Activated T-cell treated with anti-CD3 and anti-CD28 coated beads, Interleukin-2, amount 50 U/mL, for 72 hours (primary cell): ENCODE measurements around the gene HIVEP3. TPM values are rescaled to one million over a fixed set of nuclear protein-coding genes. Genes with fewer than 3 reads are reported as not detected.
A peak's percentile ranks its signal among the peaks of the same experiment; 100 is the strongest.

Source experiments
- ATAC-seq, 2 donors: fragments of 150-1000 bp; cut with Tn5 transposase; replicated peaks in 1 of 2; 2 replicates each; pipeline ENCODE4 v1.10.0; 2021; ENCODE audit warnings: moderate library complexity in 2 of 2, mild to moderate bottlenecking in 1 of 2
- DNase-seq, 2 donors: peaks; one replicate each; pipeline ENCODE4 v3.0.0; 2021 to 2022; ENCODE audit warnings: mixed read lengths in 1 of 2
- H3K27ac Mint-ChIP-seq: one replicate; pipeline ENCODE4 v1.8.0; 2022; ENCODE audit warnings: mild to moderate bottlenecking, moderate library complexity, mixed read lengths
- H3K27me3 Mint-ChIP-seq: one replicate; pipeline ENCODE4 v1.8.0; 2022; ENCODE audit warnings: low read depth, mixed read lengths
- H3K36me3 Mint-ChIP-seq, 2 donors: one replicate each; pipeline ENCODE4 v1.8.0; 2022; ENCODE audit warnings: mixed read lengths in 2 of 2, mild to moderate bottlenecking in 1 of 2; ENCODE audit not compliant: insufficient read depth in 2 of 2
- H3K4me1 Mint-ChIP-seq: one replicate; pipeline ENCODE4 v1.8.0; 2022; ENCODE audit warnings: low read depth, mixed read lengths
- H3K4me3 Mint-ChIP-seq, 2 donors: one replicate each; pipeline ENCODE4 v1.8.0; 2022; ENCODE audit warnings: mild to moderate bottlenecking in 2 of 2, mixed read lengths in 2 of 2, moderate library complexity in 2 of 2
- H3K9me3 Mint-ChIP-seq, 2 donors: one replicate each; pipeline ENCODE4 v1.8.0; 2022; ENCODE audit warnings: mixed read lengths in 2 of 2
- total RNA-seq, 2 donors: library from RNA; stranded (reverse); gene quantifications; one replicate each; pipeline ENCODE4 v1.2.3, GENCODE V29; 2022

The HIVEP3 gene
- total RNA-seq, 2 donors from 2014 or later: 22.8 to 29.2 TPM

DNA sequence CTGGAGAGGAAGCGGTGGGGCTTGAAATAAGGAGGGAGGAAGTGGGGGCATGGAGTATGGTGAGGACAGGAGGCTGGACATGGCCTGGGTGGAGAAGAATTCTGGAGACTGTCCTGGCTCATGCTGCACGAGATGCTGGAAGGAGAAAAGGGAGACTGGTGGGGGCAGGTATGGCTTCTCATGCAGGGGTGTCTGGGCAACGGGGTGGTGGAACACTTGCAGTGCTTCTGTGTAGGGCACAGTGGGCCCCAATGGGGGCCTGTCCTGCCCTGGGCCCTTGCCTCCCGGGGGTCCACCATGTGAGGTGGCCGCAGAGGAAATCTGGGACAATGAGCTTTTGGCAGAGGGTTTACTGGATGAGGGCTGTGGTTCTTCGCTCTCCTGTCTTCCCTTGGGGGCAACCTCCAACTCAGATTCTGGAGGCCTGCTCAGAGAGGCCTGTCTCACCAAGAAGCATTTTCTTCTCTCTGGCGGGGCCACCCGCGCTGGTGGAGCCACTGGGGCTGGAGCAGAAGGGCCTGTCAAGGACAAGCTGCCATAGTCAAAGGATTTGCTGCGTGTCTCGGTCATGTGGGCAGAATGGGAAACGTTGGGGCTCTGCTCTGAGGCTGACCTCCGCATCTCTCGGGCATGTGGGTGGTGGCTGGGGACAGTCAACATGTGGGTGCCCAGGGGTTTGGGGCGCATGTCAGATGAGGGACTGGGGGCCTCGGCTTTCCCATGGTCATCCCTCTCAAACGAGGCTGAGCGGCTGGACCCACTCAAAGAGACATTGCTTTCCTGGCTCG lies 337.3 kb downstream of the HIVEP3 start:
- Mint-ChIP-seq H3K9me3 (no peaks in the 10 kb centered on the region), H3K27me3 (no peaks in the 10 kb centered on the region), H3K36me3 (peaks cover 7 to 34% of the 10 kb centered on the region in 2 donors), H3K4me1 (peaks cover 26% of the 10 kb centered on the region), H3K4me3 (no peak overlapping the region), H3K27ac (no peak overlapping the region)
- DNase-seq (no peak), ATAC-seq (no peak)

DNA sequence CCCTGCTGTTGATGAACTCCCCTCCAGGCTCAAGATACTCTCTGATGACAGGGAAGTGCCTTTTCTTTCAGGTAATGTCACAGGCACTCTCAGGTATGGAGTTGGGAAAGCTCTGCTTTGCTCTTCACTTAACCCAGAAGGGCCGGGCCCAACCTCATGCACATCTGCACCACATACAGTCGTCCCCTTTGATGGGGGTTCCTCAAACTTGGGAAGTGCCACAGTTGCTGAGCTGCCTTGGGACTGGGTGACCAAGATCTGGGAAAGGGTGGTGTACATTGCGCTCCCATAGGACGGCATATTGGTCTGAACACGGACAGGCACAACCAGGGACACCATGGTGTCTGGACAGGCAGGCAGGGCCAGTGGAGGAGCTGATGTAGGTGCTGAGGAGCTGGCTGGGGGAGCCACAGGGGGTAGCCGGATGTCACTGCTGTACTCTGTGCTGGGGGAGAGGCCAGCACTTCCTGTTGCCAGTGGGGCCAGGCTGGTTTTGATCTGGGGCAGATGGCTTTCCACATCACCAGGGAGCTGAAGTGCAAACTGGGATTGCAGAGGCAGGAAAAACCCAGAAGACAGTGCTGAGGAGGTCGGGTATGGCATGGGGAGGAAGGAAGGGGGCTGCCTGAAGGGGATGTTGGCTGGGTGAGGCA lies 338.1 kb downstream of the HIVEP3 start:
- no peaks in the 10 kb centered on the region for H3K27me3 Mint-ChIP-seq
- no peak overlapping the region for H3K27ac Mint-ChIP-seq
- H3K36me3 Mint-ChIP-seq: peaks cover 7 to 35% of the 10 kb centered on the region in 2 donors
- no peaks in the 10 kb centered on the region for H3K9me3 Mint-ChIP-seq
- peaks cover 33% of the 10 kb centered on the region for H3K4me1 Mint-ChIP-seq
- H3K4me3 Mint-ChIP-seq: no peak overlapping the region
- no peak for DNase-seq
- ATAC-seq: no peak

DNA sequence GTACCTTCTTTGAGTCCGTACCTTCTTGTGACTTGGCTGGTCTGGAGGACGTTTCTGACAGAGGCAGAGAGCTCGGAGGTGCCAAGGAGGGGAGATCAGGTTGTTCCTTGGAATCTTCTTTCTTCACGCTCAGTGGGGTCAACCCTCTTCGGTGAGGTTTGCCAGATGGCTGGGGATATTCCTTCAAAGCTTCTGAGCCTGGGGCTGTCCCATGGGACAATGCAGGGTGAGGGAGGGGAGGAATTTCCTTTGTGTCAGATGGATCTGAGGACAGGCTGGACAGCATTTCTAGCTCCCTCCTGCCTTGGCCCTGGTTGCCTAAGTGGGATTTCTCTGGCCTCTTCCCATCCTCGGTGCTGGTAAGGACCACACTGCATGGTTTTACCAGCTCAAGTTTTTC lies 338.7 kb downstream of the HIVEP3 start:
- Mint-ChIP-seq H3K27me3 (no peaks in the 10 kb centered on the region), H3K4me1 (peaks cover 35% of the 10 kb centered on the region), H3K27ac (no peak overlapping the region), H3K4me3 (no peak overlapping the region), H3K9me3 (no peaks in the 10 kb centered on the region), H3K36me3 (peaks cover 9 to 30% of the 10 kb centered on the region in 2 donors)
- no peak for ATAC-seq
- no peak for DNase-seq

DNA sequence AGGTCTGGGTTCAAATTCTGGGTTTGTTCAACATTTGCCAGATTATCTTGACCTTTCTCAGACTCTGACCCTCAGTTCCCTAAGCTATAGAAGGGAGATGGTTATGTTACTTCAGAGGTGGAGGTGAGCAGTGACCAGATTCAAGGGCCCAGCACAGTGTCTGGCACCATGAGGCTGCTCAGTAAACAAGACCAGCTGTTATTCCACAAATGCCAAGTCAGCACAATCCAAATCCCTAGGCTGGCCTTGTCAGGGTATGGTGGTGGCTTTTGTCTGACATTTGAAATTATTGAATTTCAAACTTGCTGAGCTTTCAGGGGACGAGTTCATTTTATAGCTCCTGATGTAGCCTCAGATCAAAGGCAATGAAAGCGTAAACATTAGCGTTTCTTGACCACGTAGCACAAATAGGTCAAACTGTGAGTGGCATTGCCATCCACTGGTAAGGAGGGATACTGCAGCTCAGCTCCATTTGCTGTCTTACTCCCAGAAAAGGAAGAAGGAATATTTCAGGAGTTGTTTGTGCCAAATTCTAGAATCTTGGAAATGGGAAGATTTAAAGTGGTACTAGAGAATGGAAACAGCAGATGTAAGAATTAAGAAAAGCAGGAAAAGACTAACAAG lies 339.9 kb downstream of the HIVEP3 start:
- Mint-ChIP-seq H3K27ac (no peak overlapping the region), H3K9me3 (no peaks in the 10 kb centered on the region), H3K4me1 (peaks cover 39% of the 10 kb centered on the region), H3K4me3 (no peak overlapping the region), H3K27me3 (no peaks in the 10 kb centered on the region), H3K36me3 (peaks cover 9 to 28% of the 10 kb centered on the region in 2 donors)
- no peak for DNase-seq
- ATAC-seq: no peak

DNA sequence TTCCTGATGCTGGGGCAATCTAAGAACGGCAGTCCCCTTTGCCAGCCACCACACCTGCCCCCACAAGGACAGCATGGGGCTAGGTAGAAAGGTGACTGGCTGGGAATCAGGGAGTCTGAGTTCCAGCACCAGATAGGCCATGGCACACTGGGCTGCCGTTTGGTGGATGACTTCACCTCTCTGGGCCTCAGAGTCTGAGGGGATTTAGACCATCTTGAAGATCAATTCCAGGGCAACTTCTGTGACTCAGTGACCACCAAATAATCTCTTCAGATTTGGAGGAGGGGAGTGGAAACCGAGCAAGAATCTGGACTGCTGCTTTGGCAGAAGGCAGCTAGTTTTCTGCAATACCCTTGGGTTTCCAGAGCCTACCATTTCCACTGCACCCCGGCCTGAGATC lies 342.1 kb downstream of the HIVEP3 start:
- no peaks in the 10 kb centered on the region for H3K27me3 Mint-ChIP-seq
- no peak overlapping the region for H3K27ac Mint-ChIP-seq
- peaks cover 12 to 27% of the 10 kb centered on the region in 2 donors for H3K36me3 Mint-ChIP-seq
- H3K4me1 Mint-ChIP-seq: peaks cover 53% of the 10 kb centered on the region
- H3K9me3 Mint-ChIP-seq: no peaks in the 10 kb centered on the region
- DNase-seq (no peak), ATAC-seq (no peak)
- H3K4me3 Mint-ChIP-seq: no peak overlapping the region

DNA sequence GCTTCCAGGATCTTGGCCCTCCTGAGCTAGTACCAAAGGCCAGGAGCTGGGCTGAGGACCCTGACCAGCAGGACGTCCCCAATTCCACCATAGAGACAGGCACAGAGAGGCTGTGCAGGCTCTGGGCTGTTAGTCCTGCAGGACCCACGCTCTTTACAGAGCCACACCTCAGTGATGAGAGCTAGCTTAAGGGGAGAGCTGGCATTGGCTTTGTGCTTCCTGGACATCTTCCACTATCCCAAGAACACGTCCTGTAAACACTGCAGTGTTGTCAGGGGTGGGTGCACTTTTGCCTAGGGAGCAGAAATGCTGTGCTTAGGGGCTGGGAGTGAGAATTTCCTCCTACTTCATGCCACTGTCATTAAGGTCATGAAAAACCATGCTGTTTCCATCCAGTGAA lies 342.5 kb downstream of the HIVEP3 start:
- H3K27ac Mint-ChIP-seq: no peak overlapping the region
- DNase-seq: no peak
- H3K4me1 Mint-ChIP-seq: peaks cover 56% of the 10 kb centered on the region
- peaks cover 12 to 30% of the 10 kb centered on the region in 2 donors for H3K36me3 Mint-ChIP-seq
- no peak for ATAC-seq
- H3K4me3 Mint-ChIP-seq: no peak overlapping the region
- H3K27me3 Mint-ChIP-seq: no peaks in the 10 kb centered on the region
- H3K9me3 Mint-ChIP-seq: no peaks in the 10 kb centered on the region

DNA sequence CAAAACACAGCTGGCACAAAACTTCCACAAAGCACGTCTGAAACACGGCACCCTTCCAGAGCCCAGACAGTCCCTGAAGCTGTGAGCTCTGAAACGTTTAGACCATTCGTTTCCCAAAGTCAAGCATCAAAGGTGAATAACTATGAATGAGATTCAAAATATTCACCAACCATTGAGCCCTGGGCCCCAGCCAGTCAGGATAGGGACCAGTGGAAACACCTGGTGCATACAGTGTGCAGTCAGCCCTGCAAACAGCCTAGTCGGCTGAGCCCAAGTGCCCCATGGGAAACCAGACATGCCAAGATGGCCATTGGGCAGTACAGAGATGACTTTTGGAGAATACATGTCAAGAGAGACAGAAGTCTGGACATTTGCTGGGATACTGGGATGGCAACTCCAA lies 343.9 kb downstream of the HIVEP3 start:
- Mint-ChIP-seq H3K27ac (no peak overlapping the region), H3K4me3 (no peak overlapping the region), H3K27me3 (no peaks in the 10 kb centered on the region), H3K4me1 (peaks cover 55% of the 10 kb centered on the region), H3K36me3 (peaks cover 7 to 30% of the 10 kb centered on the region in 2 donors), H3K9me3 (no peaks in the 10 kb centered on the region)
- DNase-seq (no peak), ATAC-seq (no peak)

DNA sequence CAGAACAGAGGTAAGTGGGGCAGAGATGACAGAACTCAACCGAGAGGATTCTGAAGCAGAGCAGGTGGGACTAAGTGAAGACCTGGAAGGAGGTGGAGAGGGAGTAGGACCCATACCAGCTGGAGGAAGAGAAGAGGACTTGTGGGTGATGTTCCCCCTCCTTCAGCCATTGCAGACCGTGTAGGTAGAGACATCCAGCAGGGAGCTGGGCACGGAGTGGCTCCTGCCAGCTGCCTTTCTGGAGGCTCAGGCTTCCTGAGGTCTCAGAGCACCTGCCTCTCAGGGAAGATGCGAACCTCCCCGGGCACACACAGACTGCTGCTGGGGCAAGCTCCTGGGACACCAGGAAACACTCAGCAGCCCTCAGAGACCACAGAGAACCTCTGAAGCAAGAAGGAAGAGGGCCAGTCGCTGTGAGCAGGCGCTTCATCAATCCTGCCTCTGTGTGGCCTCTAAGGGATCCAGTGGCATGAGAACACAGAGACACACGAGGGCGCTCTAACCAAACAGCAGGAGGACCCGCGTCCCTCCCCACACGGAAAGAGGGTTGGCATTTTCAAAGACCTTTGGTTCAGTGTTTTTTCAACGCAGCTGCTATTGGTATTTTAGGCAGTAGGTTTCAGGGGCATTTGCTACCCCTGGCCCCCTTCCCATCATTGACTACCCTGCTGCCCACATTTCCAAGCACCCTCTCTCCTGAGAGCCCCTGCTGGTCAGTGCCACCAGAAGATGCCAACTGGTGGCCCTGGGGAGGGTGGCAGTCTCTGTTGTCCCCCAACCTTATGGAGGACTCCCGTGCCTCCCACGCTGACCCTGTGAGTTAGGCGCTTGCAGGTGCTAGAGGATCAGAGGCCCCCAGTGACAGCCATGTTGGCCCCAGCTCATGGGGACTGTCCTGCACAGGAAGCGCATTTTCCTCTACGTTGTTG lies 344.7 kb downstream of the HIVEP3 start:
- Mint-ChIP-seq H3K27me3 (no peaks in the 10 kb centered on the region), H3K27ac (no peak overlapping the region), H3K9me3 (no peaks in the 10 kb centered on the region), H3K4me3 (no peak overlapping the region), H3K36me3 (peaks cover 6 to 33% of the 10 kb centered on the region in 2 donors), H3K4me1 (peaks cover 55% of the 10 kb centered on the region)
- ATAC-seq (peak; percentile 89 to 93), DNase-seq (peak; percentile 81 to 83)

DNA sequence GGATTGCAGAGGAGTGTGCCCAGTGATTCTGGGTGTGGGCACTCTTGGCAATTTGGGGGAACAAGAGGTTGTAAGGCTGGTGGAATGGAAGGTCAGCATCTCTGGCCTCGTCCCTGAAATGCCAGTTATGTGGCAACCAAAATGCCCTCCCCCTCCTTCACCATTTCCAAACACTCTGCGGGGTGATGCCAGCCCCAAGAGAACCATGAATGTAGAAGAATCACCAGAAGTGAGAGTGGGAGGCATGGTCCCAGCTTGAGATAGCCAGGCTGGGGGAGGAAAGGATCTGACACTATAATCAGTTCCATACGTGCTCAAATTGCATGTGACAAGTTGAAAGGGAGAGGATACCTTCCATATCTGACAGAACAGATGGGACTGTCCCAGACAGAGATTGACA lies 345.5 kb downstream of the HIVEP3 start:
- no peak overlapping the region for H3K4me3 Mint-ChIP-seq
- peaks cover 5 to 30% of the 10 kb centered on the region in 2 donors for H3K36me3 Mint-ChIP-seq
- peaks cover 53% of the 10 kb centered on the region for H3K4me1 Mint-ChIP-seq
- H3K27me3 Mint-ChIP-seq: no peaks in the 10 kb centered on the region
- no peaks in the 10 kb centered on the region for H3K9me3 Mint-ChIP-seq
- no peak for DNase-seq
- no peak for ATAC-seq
- H3K27ac Mint-ChIP-seq: peak overlapping the region; percentile 29

DNA sequence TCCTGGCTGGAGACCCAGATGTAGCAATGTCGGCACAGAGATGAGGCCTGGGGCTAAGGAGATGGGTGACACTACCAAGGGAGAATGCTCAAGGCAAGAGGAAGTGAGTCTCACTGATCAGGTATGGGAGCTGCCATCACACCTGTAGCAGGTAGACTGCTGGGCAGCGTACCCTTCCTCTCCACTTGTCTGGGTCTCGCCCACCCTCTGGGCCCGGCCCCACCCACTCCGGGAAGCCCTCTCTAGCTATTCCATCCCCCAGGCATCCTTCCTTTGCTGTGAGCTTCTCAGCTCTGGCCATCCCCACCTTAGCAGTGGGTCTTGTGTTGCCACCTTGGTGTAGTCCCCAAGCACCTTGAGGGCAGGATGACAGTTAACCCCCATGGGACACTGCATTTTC lies 346.5 kb downstream of the HIVEP3 start:
- Mint-ChIP-seq H3K9me3 (no peaks in the 10 kb centered on the region), H3K36me3 (peaks cover 5 to 34% of the 10 kb centered on the region in 2 donors), H3K4me3 (no peak overlapping the region), H3K27me3 (no peaks in the 10 kb centered on the region), H3K4me1 (peaks cover 50% of the 10 kb centered on the region), H3K27ac (no peak overlapping the region)
- DNase-seq (no peak), ATAC-seq (no peak)

DNA sequence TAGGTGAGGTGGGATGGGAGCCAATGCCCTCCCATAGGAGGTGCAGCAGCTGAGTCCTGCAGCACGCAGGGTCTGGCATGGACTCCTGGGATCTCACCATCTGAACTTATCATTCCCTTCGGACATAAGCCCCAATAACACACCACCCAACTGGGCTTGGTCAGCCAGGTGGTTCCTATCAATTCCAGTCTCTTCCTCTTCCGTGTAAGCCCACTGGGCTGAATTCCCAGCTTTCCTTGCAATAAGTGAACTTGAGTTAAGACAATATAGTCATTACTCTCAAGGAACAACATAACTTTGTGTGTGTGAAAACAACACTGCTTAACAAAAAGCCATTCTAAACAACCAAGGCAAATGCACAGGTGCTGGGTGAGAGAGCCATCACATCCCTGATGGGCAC lies 347.7 kb downstream of the HIVEP3 start:
- DNase-seq (no peak), ATAC-seq (no peak)
- Mint-ChIP-seq H3K9me3 (no peaks in the 10 kb centered on the region), H3K4me1 (peaks cover 47% of the 10 kb centered on the region), H3K27me3 (no peaks in the 10 kb centered on the region), H3K27ac (no peak overlapping the region), H3K36me3 (peaks cover 10 to 43% of the 10 kb centered on the region in 2 donors), H3K4me3 (no peak overlapping the region)

DNA sequence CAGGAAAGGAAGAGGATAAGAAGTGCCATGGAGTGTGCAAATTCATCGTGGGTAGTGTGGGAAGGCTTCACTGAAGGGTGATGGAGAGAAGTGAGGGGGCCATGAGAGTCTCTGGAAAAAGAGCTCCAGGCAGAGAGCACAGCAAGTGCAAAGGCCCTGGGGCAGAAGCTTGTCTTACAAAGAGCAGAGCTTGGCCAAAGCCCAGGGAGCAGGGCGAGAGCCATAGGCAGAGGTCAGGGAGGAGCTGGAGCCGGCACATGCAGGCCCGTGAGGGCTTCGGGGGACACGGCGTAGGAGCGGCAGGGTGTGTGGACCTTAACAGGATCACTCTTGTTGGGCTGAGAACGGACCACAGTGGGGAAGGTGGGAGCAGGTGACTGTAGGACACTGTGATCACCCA lies 350.5 kb downstream of the HIVEP3 start:
- H3K36me3 Mint-ChIP-seq: peaks cover 8 to 49% of the 10 kb centered on the region in 2 donors

More for the DNA sequence above, 350.5 kb downstream of the HIVEP3 start:
- Mint-ChIP-seq H3K27me3 (no peaks in the 10 kb centered on the region), H3K4me3 (no peak overlapping the region), H3K4me1 (peaks cover 39% of the 10 kb centered on the region), H3K9me3 (no peaks in the 10 kb centered on the region), H3K27ac (no peak overlapping the region)
- DNase-seq (no peak), ATAC-seq (no peak)
